ENCODE measurements around the gene STARD7. TPM values are rescaled to one million over a fixed set of nuclear protein-coding genes. Genes with fewer than 3 reads are reported as not detected.
"Not testable (repeated sequence)": the region's sequence is repeated elsewhere in the genome, so short reads cannot be mapped to it uniquely, and the experiment has no call there.

The STARD7 gene
- total RNA-seq, 1 donor from 2014 or later = 206 TPM

GRCh38 chr2:96225016-96225533 lies 16.4 kb upstream of the STARD7 start:
- Mint-ChIP-seq H3K4me1 (ENCODE audit: low read depth) (peaks cover 9% of the 10 kb centered on the region), H3K27me3 (ENCODE audit: low read depth) (no peaks in the 10 kb centered on the region), H3K9me3 (no peaks in the 10 kb centered on the region), H3K4me3 (ENCODE audit: low read depth) (no peak overlapping the region), H3K27ac (peak overlapping the region; percentile 84), H3K36me3 (ENCODE audit: low read depth) (no peaks in the 10 kb centered on the region)
- intact Hi-C loops (cut with micrococcal nuclease) = loop anchor here (2.0 kb wide), 1 partner anchor 16 kb away; the partner anchor contains the start of gene STARD7
- DNase-seq (ENCODE audit: low spot score) = no peak

DNA sequence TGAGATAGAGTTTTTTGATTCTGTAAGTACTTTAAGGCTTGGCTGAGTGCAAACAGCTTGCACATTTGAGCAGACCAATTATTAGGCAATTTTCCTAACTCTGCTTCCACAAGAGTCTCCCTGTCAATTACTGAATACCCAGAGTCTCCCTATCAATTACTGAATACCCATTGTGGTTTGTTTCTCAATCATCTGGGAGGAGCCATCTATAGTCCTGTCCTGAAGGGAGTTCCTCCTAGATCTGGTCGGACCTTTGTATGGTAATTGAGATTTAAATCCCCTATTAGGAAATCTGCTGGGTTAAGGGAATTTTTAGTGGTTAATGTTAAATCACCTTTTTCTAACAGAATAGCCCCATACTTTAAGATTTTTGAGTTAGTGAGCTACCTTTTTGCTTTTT lies 12.5 kb upstream of the STARD7 start:
- H3K4me1 Mint-ChIP-seq (ENCODE audit: low read depth); H3K4me3 Mint-ChIP-seq (ENCODE audit: low read depth); H3K9me3 Mint-ChIP-seq; H3K27me3 Mint-ChIP-seq (ENCODE audit: low read depth); intact Hi-C loops (cut with micrococcal nuclease); DNase-seq (ENCODE audit: low spot score); H3K27ac Mint-ChIP-seq; H3K36me3 Mint-ChIP-seq (ENCODE audit: low read depth): not testable (repeated sequence)

- H3K27ac Mint-ChIP-seq; H3K4me1 Mint-ChIP-seq (ENCODE audit: low read depth); H3K27me3 Mint-ChIP-seq (ENCODE audit: low read depth): not testable (repeated sequence)
Observed at GRCh38 chr2:96219959-96220358, 11.3 kb upstream of the STARD7 start.

GRCh38 chr2:96218508-96219131 lies 10.0 kb upstream of the STARD7 start:
- intact Hi-C loops (cut with micrococcal nuclease) = no loop called here
- no peaks in the 10 kb centered on the region for H3K36me3 Mint-ChIP-seq (ENCODE audit: low read depth)
- no peaks in the 10 kb centered on the region for H3K9me3 Mint-ChIP-seq
- DNase-seq (ENCODE audit: low spot score) = no peak
- no peaks in the 10 kb centered on the region for H3K4me1 Mint-ChIP-seq (ENCODE audit: low read depth)
- no peak overlapping the region for H3K27ac Mint-ChIP-seq
- no peaks in the 10 kb centered on the region for H3K27me3 Mint-ChIP-seq (ENCODE audit: low read depth)
- no peak overlapping the region for H3K4me3 Mint-ChIP-seq (ENCODE audit: low read depth)

More at GRCh38 chr2:96219959-96220358, 11.3 kb upstream of the STARD7 start:
- H3K36me3 Mint-ChIP-seq (ENCODE audit: low read depth); DNase-seq (ENCODE audit: low spot score); intact Hi-C loops (cut with micrococcal nuclease); H3K9me3 Mint-ChIP-seq; H3K4me3 Mint-ChIP-seq (ENCODE audit: low read depth): not testable (repeated sequence)

- Mint-ChIP-seq H3K27me3 (ENCODE audit: low read depth) (no peaks in the 10 kb centered on the region), H3K9me3 (no peaks in the 10 kb centered on the region), H3K4me3 (ENCODE audit: low read depth) (no peak overlapping the region), H3K36me3 (ENCODE audit: low read depth) (no peaks in the 10 kb centered on the region), H3K4me1 (ENCODE audit: low read depth) (peaks cover 8% of the 10 kb centered on the region), H3K27ac (no peak overlapping the region)
- DNase-seq (ENCODE audit: low spot score) = no peak
- intact Hi-C loops (cut with micrococcal nuclease) = no loop called here
Observed at GRCh38 chr2:96214554-96214953, 5.9 kb upstream of the STARD7 start.

DNA sequence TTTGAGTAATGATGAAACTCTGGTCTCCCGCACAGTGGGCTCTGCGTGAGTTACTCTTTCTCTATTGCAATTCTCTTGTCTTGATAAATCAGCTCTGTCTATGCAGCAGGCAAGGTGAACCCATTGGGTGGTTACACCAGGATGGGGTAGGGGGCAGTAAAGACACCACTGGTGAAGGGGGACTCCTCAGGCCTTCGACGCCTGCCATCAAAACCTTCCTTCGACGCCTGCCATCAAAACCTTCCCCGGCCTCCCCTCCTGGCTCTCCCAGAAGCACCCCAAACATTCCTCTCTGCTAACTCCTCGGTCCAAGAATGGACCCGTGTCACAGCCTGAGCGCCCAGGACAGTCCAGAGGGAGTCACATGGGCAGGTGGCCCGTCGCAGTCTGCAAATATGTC lies 4.8 kb upstream of the STARD7 start:
- Mint-ChIP-seq H3K4me3 (ENCODE audit: low read depth) (no peak overlapping the region), H3K27me3 (ENCODE audit: low read depth) (no peaks in the 10 kb centered on the region), H3K36me3 (ENCODE audit: low read depth) (no peaks in the 10 kb centered on the region), H3K27ac (no peak overlapping the region), H3K4me1 (ENCODE audit: low read depth) (peaks cover 11% of the 10 kb centered on the region), H3K9me3 (no peaks in the 10 kb centered on the region)
- intact Hi-C loops (cut with micrococcal nuclease) = no loop called here
- no peak for DNase-seq (ENCODE audit: low spot score)

GRCh38 chr2:96212339-96212738 lies 3.7 kb upstream of the STARD7 start:
- Mint-ChIP-seq H3K27ac (no peak overlapping the region), H3K27me3 (ENCODE audit: low read depth) (no peaks in the 10 kb centered on the region), H3K36me3 (ENCODE audit: low read depth) (peaks cover 8% of the 10 kb centered on the region), H3K4me3 (ENCODE audit: low read depth) (no peak overlapping the region), H3K4me1 (ENCODE audit: low read depth) (peaks cover 15% of the 10 kb centered on the region), H3K9me3 (no peaks in the 10 kb centered on the region)
- no peak for DNase-seq (ENCODE audit: low spot score)
- intact Hi-C loops (cut with micrococcal nuclease) = no loop called here

DNA sequence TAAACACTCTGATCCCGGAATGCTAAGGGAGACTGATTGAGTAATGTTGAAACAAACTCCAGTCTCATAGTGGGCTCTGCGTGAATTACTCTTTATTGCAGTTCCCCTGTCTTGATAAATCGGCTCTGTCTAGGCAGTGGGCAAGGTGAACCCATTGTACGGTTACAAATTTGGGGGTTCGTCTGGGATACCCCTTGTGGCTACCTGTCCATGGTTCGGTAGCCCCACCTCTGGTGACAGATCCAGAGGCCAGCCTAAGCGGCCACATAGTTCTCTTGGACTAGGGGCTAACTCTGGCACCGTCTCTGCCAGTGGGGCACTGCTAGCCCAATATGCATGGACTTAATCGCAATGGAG lies 1.1 kb upstream of the STARD7 start:
- intact Hi-C loops (cut with micrococcal nuclease) = loop anchor here (2.0 to 10.0 kb wide), 2 partner anchors 15 to 115 kb away; partner anchors contain the start of gene ITPRIPL1
- no peak for DNase-seq (ENCODE audit: low spot score)
- Mint-ChIP-seq H3K9me3 (no peaks in the 10 kb centered on the region), H3K36me3 (ENCODE audit: low read depth) (peaks cover 29% of the 10 kb centered on the region), H3K27me3 (ENCODE audit: low read depth) (no peaks in the 10 kb centered on the region), H3K27ac (peak overlapping the region; percentile 87), H3K4me3 (ENCODE audit: low read depth) (peak overlapping the region; percentile 97), H3K4me1 (ENCODE audit: low read depth) (peaks cover 37% of the 10 kb centered on the region)

DNA sequence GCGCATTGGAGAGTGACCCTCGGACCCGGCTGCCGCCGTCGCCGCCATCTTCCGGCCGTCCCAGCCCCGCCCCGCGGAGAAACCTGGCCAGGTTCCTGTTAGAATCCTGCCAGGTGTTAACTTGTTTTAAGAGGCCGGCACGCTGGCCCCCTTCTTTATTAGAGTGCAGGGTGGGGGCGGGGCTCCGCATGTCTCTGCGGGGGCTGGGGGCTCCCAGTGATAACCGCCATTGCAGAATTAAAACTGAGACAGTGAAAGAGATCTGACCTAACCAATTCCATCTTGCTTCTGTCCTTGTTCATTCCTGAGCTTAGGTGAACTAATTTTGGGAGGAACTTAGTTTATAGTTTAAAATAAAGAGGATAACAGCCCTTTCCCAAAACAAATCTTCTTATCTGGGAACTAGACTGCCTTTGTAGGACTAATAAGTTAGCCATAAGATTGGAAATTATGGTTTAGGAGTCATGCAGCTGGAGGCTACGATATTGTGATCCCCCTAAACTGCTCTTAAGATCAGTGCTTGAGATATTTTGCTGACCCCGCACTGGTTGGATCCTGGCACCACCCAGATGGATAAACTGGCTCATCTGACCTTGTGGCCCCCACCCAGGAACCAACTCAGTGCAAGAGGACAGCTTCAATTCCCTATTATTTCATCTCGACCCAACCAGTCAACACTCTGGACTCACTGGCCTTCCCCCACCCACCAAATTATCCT lies 543 bp upstream of the STARD7 start:
- DNase-seq (ENCODE audit: low spot score) = no peak
- intact Hi-C loops (cut with micrococcal nuclease) = loop anchor here (2.0 to 10.0 kb wide), 2 partner anchors 16 to 116 kb away; partner anchors contain the start of gene ITPRIPL1
- peaks cover 29% of the 10 kb centered on the region for H3K36me3 Mint-ChIP-seq (ENCODE audit: low read depth)
- peaks cover 38% of the 10 kb centered on the region for H3K4me1 Mint-ChIP-seq (ENCODE audit: low read depth)
- H3K27me3 Mint-ChIP-seq (ENCODE audit: low read depth) = no peaks in the 10 kb centered on the region
- peak overlapping the region; percentile 97 for H3K4me3 Mint-ChIP-seq (ENCODE audit: low read depth)
- H3K27ac Mint-ChIP-seq = peak overlapping the region; percentile 87
- no peaks in the 10 kb centered on the region for H3K9me3 Mint-ChIP-seq

GRCh38 chr2:96207774-96208142 lies 869 bp downstream of the STARD7 start:
- H3K27me3 Mint-ChIP-seq (ENCODE audit: low read depth) = no peaks in the 10 kb centered on the region
- intact Hi-C loops (cut with micrococcal nuclease) = loop anchor here (1.0 to 10.0 kb wide), 5 partner anchors 17 to 117 kb away; partner anchors contain the start of genes CIAO1 and ITPRIPL1
- peaks cover 51% of the 10 kb centered on the region for H3K4me1 Mint-ChIP-seq (ENCODE audit: low read depth)
- H3K36me3 Mint-ChIP-seq (ENCODE audit: low read depth) = peaks cover 42% of the 10 kb centered on the region
- no peak for DNase-seq (ENCODE audit: low spot score)
- peak overlapping the region; percentile 87 for H3K27ac Mint-ChIP-seq
- peak overlapping the region; percentile 97 for H3K4me3 Mint-ChIP-seq (ENCODE audit: low read depth)
- no peaks in the 10 kb centered on the region for H3K9me3 Mint-ChIP-seq

- H3K4me1 Mint-ChIP-seq (ENCODE audit: low read depth) = peaks cover 53% of the 10 kb centered on the region
Observed at GRCh38 chr2:96207073-96207773, 1.4 kb downstream of the STARD7 start.

DNA sequence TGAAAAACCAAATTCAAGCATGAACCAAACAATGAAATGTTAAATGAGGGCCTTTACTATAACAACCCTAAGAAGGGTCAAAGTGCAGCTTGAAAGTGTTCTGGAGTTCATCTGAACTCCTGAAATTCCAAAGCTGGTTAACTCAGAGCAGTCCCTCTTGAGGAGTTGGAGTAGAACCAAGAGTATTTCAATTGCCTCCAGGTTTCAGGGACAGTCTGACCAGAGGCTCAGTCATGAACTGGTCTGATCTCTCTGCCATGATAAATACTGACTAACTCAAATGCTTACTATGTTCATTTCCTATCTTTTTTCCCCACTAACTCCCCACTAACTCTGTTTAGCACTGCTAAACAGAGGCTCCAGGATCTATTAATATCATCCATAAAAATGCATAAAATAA lies 2.7 kb downstream of the STARD7 start:
- no peaks in the 10 kb centered on the region for H3K9me3 Mint-ChIP-seq
- H3K4me1 Mint-ChIP-seq (ENCODE audit: low read depth) = peaks cover 59% of the 10 kb centered on the region
- intact Hi-C loops (cut with micrococcal nuclease) = loop anchor here (10.0 kb wide), 1 partner anchor 119 kb away; the partner anchor contains the start of gene ITPRIPL1
- H3K36me3 Mint-ChIP-seq (ENCODE audit: low read depth) = peaks cover 43% of the 10 kb centered on the region
- peak overlapping the region; percentile 81 for H3K4me3 Mint-ChIP-seq (ENCODE audit: low read depth)
- no peak for DNase-seq (ENCODE audit: low spot score)
- peak overlapping the region; percentile 51 for H3K27ac Mint-ChIP-seq
- no peaks in the 10 kb centered on the region for H3K27me3 Mint-ChIP-seq (ENCODE audit: low read depth)

More at GRCh38 chr2:96207073-96207773, 1.4 kb downstream of the STARD7 start:
- Mint-ChIP-seq H3K36me3 (ENCODE audit: low read depth) (peaks cover 42% of the 10 kb centered on the region), H3K4me3 (ENCODE audit: low read depth) (peak overlapping the region; percentile 97), H3K9me3 (no peaks in the 10 kb centered on the region), H3K27ac (peak overlapping the region; percentile 87), H3K27me3 (ENCODE audit: low read depth) (no peaks in the 10 kb centered on the region)
- intact Hi-C loops (cut with micrococcal nuclease) = loop anchor here (10.0 kb wide), 1 partner anchor 118 kb away; the partner anchor contains the start of gene ITPRIPL1
- no peak for DNase-seq (ENCODE audit: low spot score)

Measured in activated T-helper 2 cell treated with anti-CD3 and anti-CD28 coated beads, Interferon-gamma antibody, Interleukin-2, Interleukin-4, amounts not matched to agents 10 μg/mL and 5 μg/mL and 100 μg/mL, durations not matched to agents 14 hours and 24 hours and 36 hours (primary cell).